Endothelial cell (in vitro differentiated cells): ENCODE measurements around the gene CMSS1. TPM values are rescaled to one million over a fixed set of nuclear protein-coding genes. Genes with fewer than 3 reads are reported as not detected.

ENCODE experiments used
- DNase-seq: peaks from one replicate; pipeline ENCODE4 v3.0.0; 2021; ENCODE audit warnings: low spot score
- H3K27ac Mint-ChIP-seq: one replicate; pipeline ENCODE4 v1.8.0; 2021; ENCODE audit warnings: mixed read lengths, inconsistent platforms; ENCODE audit not compliant: unreplicated experiment
- H3K27me3 Mint-ChIP-seq: one replicate; pipeline ENCODE4 v1.8.0; 2021; ENCODE audit warnings: mild to moderate bottlenecking, moderate library complexity, mixed read lengths, inconsistent platforms; ENCODE audit not compliant: unreplicated experiment
- H3K36me3 Mint-ChIP-seq: one replicate; pipeline ENCODE4 v1.8.0; 2021; ENCODE audit warnings: mild to moderate bottlenecking, low read depth, mixed read lengths, inconsistent platforms; ENCODE audit not compliant: unreplicated experiment
- H3K4me1 Mint-ChIP-seq: one replicate; pipeline ENCODE4 v1.8.0; 2021; ENCODE audit warnings: mild to moderate bottlenecking, mixed read lengths, inconsistent platforms; ENCODE audit not compliant: unreplicated experiment
- H3K4me3 Mint-ChIP-seq: one replicate; pipeline ENCODE4 v1.8.0; 2021; ENCODE audit warnings: mild to moderate bottlenecking, mixed read lengths, inconsistent platforms; ENCODE audit not compliant: unreplicated experiment
- H3K9me3 Mint-ChIP-seq: one replicate; pipeline ENCODE4 v1.8.0; 2021; ENCODE audit warnings: mixed read lengths, inconsistent platforms; ENCODE audit not compliant: unreplicated experiment
- CTCF ChIP-seq: fragments of 200-600 bp; sonication (generic); IDR thresholded peaks from one replicate; pipeline ENCODE4 v1.5.0; 2021; ENCODE audit warnings: antibody characterized with exemption; ENCODE audit not compliant: unreplicated experiment
- total RNA-seq: library from RNA; stranded (reverse); fragmentation: NEBNext Ultra II Directional; extraction: Animal tissue kit (Norgen Biotek cat#: 25700); gene quantifications from one replicate; pipeline ENCODE4 v1.2.1, GENCODE V29; 2021; ENCODE audit not compliant: unreplicated experiment

The CMSS1 gene
- total RNA-seq, 1 donor from 2014 or later, result 25.8 TPM

GRCh38 chr3:99990179-99990578 is 172.5 kb downstream of the CMSS1 start:
- Mint-ChIP-seq H3K9me3 (peaks cover 9% of the 10 kb centered on the region), H3K4me1 (peaks cover 4% of the 10 kb centered on the region), H3K27me3 (peaks cover 3% of the 10 kb centered on the region), H3K27ac (no peak overlapping the region), H3K4me3 (no peak overlapping the region), H3K36me3 (peaks cover 8% of the 10 kb centered on the region)
- no peak for DNase-seq
- no peak for TF ChIP-seq CTCF

GRCh38 chr3:99997293-99997692 is 179.6 kb downstream of the CMSS1 start:
- Mint-ChIP-seq H3K4me1 (no peaks in the 10 kb centered on the region), H3K9me3 (peaks cover 14% of the 10 kb centered on the region), H3K27ac (no peak overlapping the region), H3K36me3 (peaks cover 15% of the 10 kb centered on the region), H3K27me3 (peaks cover 6% of the 10 kb centered on the region), H3K4me3 (no peak overlapping the region)
- TF ChIP-seq CTCF, result no peak
- DNase-seq, result no peak

- H3K9me3 Mint-ChIP-seq, result peaks cover 6% of the 10 kb centered on the region
- no peak for DNase-seq
- H3K4me1 Mint-ChIP-seq, result peaks cover 9% of the 10 kb centered on the region
- peaks cover 3% of the 10 kb centered on the region for H3K27me3 Mint-ChIP-seq
- H3K27ac Mint-ChIP-seq, result no peak overlapping the region
- H3K4me3 Mint-ChIP-seq, result no peak overlapping the region
- H3K36me3 Mint-ChIP-seq, result peaks cover 12% of the 10 kb centered on the region
- TF ChIP-seq CTCF, result no peak
These were observed 181.9 kb downstream of the CMSS1 start for GRCh38 chr3:99999536-99999935.

GRCh38 chr3:100001083-100001482 is 183.4 kb downstream of the CMSS1 start:
- Mint-ChIP-seq H3K9me3 (peaks cover 3% of the 10 kb centered on the region), H3K4me1 (peaks cover 23% of the 10 kb centered on the region), H3K36me3 (peaks cover 4% of the 10 kb centered on the region), H3K4me3 (no peak overlapping the region), H3K27ac (no peak overlapping the region), H3K27me3 (peaks cover 3% of the 10 kb centered on the region)
- no peak for DNase-seq
- TF ChIP-seq CTCF, result no peak

- no peak for DNase-seq
- peaks cover 25% of the 10 kb centered on the region for H3K4me1 Mint-ChIP-seq
- TF ChIP-seq CTCF, result no peak
- no peak overlapping the region for H3K27ac Mint-ChIP-seq
- no peaks in the 10 kb centered on the region for H3K9me3 Mint-ChIP-seq
- H3K36me3 Mint-ChIP-seq, result no peaks in the 10 kb centered on the region
- no peak overlapping the region for H3K4me3 Mint-ChIP-seq
- H3K27me3 Mint-ChIP-seq, result peaks cover 3% of the 10 kb centered on the region
These were observed 184.0 kb downstream of the CMSS1 start for GRCh38 chr3:100001526-100002270.
